ENCODE results near the gene ZNF599. TPM values are rescaled to one million over a fixed set of nuclear protein-coding genes. Genes with fewer than 3 reads are reported as not detected.

ZNF599 gene
- polyA plus RNA-seq, 1 donor from 2014 or later: 14.9 TPM

DNA sequence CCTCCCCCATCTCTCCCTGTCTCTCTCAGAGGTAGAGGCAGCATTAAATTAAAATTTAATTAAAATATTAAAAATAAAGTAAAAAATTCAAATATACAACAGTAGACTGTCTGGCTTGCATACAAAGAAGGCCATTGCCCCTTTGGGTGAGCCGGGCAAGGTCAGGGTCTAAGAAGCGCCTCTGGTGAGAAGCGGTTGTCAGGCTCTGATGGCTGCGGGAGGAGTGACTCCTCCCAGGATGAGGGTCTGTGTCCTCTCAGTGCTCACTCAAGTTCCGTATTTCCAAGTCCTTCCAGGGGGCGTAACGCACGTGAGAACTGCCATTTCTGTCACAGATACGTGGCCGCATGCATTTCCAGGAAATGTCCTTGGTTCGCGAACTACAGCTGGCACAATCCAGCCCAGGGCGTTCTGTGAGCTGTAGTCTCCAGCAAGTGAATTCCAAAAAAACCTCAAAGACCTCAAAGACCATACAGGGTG lies 39.7 kb downstream of the ZNF599 start:
- no peaks in the 10 kb centered on the region for H3K9me3 ChIP-seq (ENCODE audit: low read length)
- H2AFZ ChIP-seq (ENCODE audit: low read depth, low read length): peak overlapping the region; percentile 96
- H4K20me1 ChIP-seq (ENCODE audit: insufficient read depth): no peaks in the 10 kb centered on the region
- H3K27ac ChIP-seq (ENCODE audit: low read length): peak overlapping the region; percentile 95
- no peaks in the 10 kb centered on the region for H3K27me3 ChIP-seq (ENCODE audit: insufficient read depth, low read depth, low read length)
- no peak for TF ChIP-seq EZH2 (IDR thresholded peaks at IDR 0.05; ENCODE audit: borderline replicate concordance, insufficient read depth, low read length, poor library complexity, severe bottlenecking)
- TF ChIP-seq RAD21 (conservative IDR thresholded peaks at IDR 0.05): peak; percentile 24
- TF ChIP-seq MXI1 (conservative IDR thresholded peaks at IDR 0.05; ENCODE audit: poor library complexity, severe bottlenecking): peak; percentile 92
- no peaks in the 10 kb centered on the region for H3F3A ChIP-seq (ENCODE audit: insufficient read depth, low read length, poor library complexity, severe bottlenecking)
- peak overlapping the region; percentile 92 for H3K4me2 ChIP-seq (ENCODE audit: low read length)
- peak overlapping the region; percentile 95 for H3K9ac ChIP-seq (ENCODE audit: low read length)
- H3K9me2 ChIP-seq (ENCODE audit: insufficient read depth, low read length): no peaks in the 10 kb centered on the region
- no peaks in the 10 kb centered on the region for H3K79me2 ChIP-seq (replicated peaks; ENCODE audit: insufficient read depth, low read length)
- peak overlapping the region; percentile 99 for H3K4me3 ChIP-seq (ENCODE audit: low read length)
- H3K36me3 ChIP-seq (ENCODE audit: insufficient read depth, low read length): peaks cover 8% of the 10 kb centered on the region

DNA sequence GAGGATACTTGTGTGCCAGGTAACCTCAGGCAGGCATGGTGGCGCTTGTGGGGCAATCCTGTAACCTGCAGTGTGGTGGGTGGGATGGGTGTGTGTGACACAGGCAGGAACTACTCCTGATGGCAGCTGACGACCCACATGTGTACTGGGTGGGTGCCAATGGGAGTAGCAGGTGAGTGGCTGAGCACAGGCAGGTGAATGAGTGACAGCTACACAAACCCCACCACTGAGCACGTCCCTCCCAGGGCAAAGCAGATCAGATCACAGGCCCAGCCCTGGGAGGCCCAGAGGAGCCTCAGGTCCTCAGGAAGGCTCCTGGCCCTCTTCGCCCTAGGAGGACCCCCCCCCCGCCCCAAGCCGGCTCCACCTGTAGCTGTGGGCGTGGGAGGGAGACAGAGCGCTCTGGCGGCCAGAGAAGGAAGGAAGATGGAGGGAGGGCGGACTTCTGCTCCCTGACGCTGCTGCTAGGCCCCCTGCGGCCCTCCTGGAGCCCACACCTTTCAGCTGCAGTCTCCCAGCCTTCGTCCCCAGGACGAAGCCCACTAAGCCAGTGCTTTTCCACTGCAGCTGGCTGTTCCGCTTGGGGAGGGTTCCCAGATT lies 40.3 kb downstream of the ZNF599 start:
- Histone ChIP-seq H3K9ac (ENCODE audit: low read length) (peak overlapping the region; percentile 95), H3K27me3 (ENCODE audit: insufficient read depth, low read depth, low read length) (no peaks in the 10 kb centered on the region), H3K9me2 (ENCODE audit: insufficient read depth, low read length) (no peaks in the 10 kb centered on the region), H3K4me3 (ENCODE audit: low read length) (peak overlapping the region; percentile 99), H3F3A (ENCODE audit: insufficient read depth, low read length, poor library complexity, severe bottlenecking) (no peaks in the 10 kb centered on the region), H3K27ac (ENCODE audit: low read length) (peak overlapping the region; percentile 95), H3K4me2 (ENCODE audit: low read length) (no peak overlapping the region), H3K79me2 (replicated peaks; ENCODE audit: insufficient read depth, low read length) (no peaks in the 10 kb centered on the region), H2AFZ (ENCODE audit: low read depth, low read length) (no peak overlapping the region), H4K20me1 (ENCODE audit: insufficient read depth) (no peaks in the 10 kb centered on the region), H3K36me3 (ENCODE audit: insufficient read depth, low read length) (peaks cover 3% of the 10 kb centered on the region), H3K9me3 (ENCODE audit: low read length) (no peaks in the 10 kb centered on the region)
- TF ChIP-seq, protein P1, sequence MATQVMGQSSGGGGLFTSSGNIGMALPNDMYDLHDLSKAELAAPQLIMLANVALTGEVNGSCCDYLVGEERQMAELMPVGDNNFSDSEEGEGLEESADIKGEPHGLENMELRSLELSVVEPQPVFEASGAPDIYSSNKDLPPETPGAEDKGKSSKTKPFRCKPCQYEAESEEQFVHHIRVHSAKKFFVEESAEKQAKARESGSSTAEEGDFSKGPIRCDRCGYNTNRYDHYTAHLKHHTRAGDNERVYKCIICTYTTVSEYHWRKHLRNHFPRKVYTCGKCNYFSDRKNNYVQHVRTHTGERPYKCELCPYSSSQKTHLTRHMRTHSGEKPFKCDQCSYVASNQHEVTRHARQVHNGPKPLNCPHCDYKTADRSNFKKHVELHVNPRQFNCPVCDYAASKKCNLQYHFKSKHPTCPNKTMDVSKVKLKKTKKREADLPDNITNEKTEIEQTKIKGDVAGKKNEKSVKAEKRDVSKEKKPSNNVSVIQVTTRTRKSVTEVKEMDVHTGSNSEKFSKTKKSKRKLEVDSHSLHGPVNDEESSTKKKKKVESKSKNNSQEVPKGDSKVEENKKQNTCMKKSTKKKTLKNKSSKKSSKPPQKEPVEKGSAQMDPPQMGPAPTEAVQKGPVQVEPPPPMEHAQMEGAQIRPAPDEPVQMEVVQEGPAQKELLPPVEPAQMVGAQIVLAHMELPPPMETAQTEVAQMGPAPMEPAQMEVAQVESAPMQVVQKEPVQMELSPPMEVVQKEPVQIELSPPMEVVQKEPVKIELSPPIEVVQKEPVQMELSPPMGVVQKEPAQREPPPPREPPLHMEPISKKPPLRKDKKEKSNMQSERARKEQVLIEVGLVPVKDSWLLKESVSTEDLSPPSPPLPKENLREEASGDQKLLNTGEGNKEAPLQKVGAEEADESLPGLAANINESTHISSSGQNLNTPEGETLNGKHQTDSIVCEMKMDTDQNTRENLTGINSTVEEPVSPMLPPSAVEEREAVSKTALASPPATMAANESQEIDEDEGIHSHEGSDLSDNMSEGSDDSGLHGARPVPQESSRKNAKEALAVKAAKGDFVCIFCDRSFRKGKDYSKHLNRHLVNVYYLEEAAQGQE (IDR thresholded peaks at IDR 0.05; ENCODE audit: borderline replicate concordance): no peak
- TF ChIP-seq TAF1 (IDR thresholded peaks at IDR 0.05; ENCODE audit: low read depth) (no peak), MXI1 (conservative IDR thresholded peaks at IDR 0.05; ENCODE audit: poor library complexity, severe bottlenecking) (no peak), EP300 (conservative IDR thresholded peaks at IDR 0.05; ENCODE audit: poor library complexity, severe bottlenecking) (no peak), POLR2AphosphoS5 (IDR thresholded peaks at IDR 0.05) (no peak), RAD21 (conservative IDR thresholded peaks at IDR 0.05) (no peak), EZH2 (IDR thresholded peaks at IDR 0.05; ENCODE audit: borderline replicate concordance, insufficient read depth, low read length, poor library complexity, severe bottlenecking) (no peak), SMC3 (conservative IDR thresholded peaks at IDR 0.05; ENCODE audit: poor library complexity) (no peak)
- TF ChIP-seq, protein P2, sequence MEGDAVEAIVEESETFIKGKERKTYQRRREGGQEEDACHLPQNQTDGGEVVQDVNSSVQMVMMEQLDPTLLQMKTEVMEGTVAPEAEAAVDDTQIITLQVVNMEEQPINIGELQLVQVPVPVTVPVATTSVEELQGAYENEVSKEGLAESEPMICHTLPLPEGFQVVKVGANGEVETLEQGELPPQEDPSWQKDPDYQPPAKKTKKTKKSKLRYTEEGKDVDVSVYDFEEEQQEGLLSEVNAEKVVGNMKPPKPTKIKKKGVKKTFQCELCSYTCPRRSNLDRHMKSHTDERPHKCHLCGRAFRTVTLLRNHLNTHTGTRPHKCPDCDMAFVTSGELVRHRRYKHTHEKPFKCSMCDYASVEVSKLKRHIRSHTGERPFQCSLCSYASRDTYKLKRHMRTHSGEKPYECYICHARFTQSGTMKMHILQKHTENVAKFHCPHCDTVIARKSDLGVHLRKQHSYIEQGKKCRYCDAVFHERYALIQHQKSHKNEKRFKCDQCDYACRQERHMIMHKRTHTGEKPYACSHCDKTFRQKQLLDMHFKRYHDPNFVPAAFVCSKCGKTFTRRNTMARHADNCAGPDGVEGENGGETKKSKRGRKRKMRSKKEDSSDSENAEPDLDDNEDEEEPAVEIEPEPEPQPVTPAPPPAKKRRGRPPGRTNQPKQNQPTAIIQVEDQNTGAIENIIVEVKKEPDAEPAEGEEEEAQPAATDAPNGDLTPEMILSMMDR (IDR thresholded peaks at IDR 0.05; ENCODE audit: poor library complexity, severe bottlenecking): no peak
